GM18505 (cell line): Measurements from ENCODE around the gene ZSCAN18.

ENCODE experiments used
- ATAC-seq: cut with Tn5 transposase; IDR thresholded peaks from one replicate; pipeline ENCODE4 v1.9.1; 2021; ENCODE audit not compliant: unreplicated experiment
- POLR2A ChIP-seq: IDR thresholded peaks from 4 replicates; pipeline ENCODE4 v1.6.1; 2011; ENCODE audit warnings: borderline replicate concordance; ENCODE audit not compliant: insufficient read depth, insufficient read length; ENCODE audit errors: extremely low read depth

The ZSCAN18 gene

GRCh38 chr19:58097349-58097748, 682 bp downstream of the ZSCAN18 start:
- TF ChIP-seq POLR2A, result no peak
- no peak for ATAC-seq

- TF ChIP-seq POLR2A, result no peak
- no peak for ATAC-seq
Measured at GRCh38 chr19:58096884-58097283, 1.1 kb downstream of the ZSCAN18 start.

GRCh38 chr19:58095328-58095727, 2.7 kb downstream of the ZSCAN18 start:
- no peak for TF ChIP-seq POLR2A
- ATAC-seq, result no peak

GRCh38 chr19:58093071-58093470, 5.0 kb downstream of the ZSCAN18 start:
- ATAC-seq, result no peak
- TF ChIP-seq POLR2A, result no peak

GRCh38 chr19:58091251-58091995, 6.6 kb downstream of the ZSCAN18 start:
- TF ChIP-seq POLR2A, result no peak
- no peak for ATAC-seq

GRCh38 chr19:58089846-58090245, 8.2 kb downstream of the ZSCAN18 start:
- no peak for TF ChIP-seq POLR2A
- ATAC-seq, result no peak

- ATAC-seq, result no peak
- TF ChIP-seq POLR2A, result no peak
Measured at GRCh38 chr19:58088521-58089052, 9.4 kb downstream of the ZSCAN18 start.

- TF ChIP-seq POLR2A, result no peak
- no peak for ATAC-seq
Measured at GRCh38 chr19:58086825-58087710, 11.0 kb downstream of the ZSCAN18 start.

GRCh38 chr19:58085348-58085875, 12.6 kb downstream of the ZSCAN18 start:
- no peak for ATAC-seq
- no peak for TF ChIP-seq POLR2A

GRCh38 chr19:58084596-58085347, 13.3 kb downstream of the ZSCAN18 start:
- no peak for TF ChIP-seq POLR2A
- ATAC-seq, result no peak

- TF ChIP-seq POLR2A, result no peak
- no peak for ATAC-seq
Measured at GRCh38 chr19:58083021-58083420, 15.0 kb downstream of the ZSCAN18 start.

GRCh38 chr19:58079792-58080191, 18.2 kb downstream of the ZSCAN18 start:
- no peak for TF ChIP-seq POLR2A
- ATAC-seq, result no peak
